ENCODE results near the gene MCC. TPM values are rescaled to one million over a fixed set of nuclear protein-coding genes. Genes with fewer than 3 reads are reported as not detected.

MCC gene
- total and polyA plus RNA-seq, 2 of the 4 experiments (the other 2 are of a cell fraction) = 5.0 to 20.6 TPM

DNA sequence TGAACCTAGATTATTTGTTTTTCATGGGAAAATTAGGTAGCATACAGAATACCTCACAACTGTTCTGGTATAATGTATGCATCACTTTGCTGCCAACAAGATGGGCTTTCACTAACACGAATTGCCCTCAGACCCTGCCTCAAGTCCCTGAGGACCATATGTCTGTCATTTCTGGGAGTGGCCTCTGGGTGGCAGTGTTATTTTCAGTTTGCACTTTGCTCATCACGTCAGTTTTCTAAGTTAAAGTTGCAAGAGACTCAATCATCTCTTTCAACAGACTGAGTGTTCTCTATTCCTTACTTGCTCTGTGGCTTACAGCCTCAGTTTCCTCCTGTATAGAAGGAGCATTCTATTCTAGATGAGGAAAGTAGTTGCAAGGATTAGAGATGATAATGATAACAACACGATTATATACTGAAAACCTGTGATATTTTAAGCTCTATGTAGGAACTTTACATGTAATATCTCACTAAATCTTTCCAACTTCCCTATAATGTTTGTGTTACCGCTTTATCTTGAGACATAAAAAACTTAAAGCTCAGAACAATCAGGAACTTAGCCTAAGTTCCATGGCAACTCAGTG is 109.2 kb downstream of the MCC start:
- no peak overlapping the region for H2AFZ ChIP-seq (replicated peaks; ENCODE audit: low read length, poor library complexity)
- H4K91ac ChIP-seq (ENCODE audit: insufficient read depth, low read depth, low read length) = no peak overlapping the region
- no peak overlapping the region for H2BK20ac ChIP-seq (ENCODE audit: low read depth, low read length)
- H3K79me1 ChIP-seq (ENCODE audit: low read depth in 1 of 2, low read length in 2 of 2) = no peaks in the 10 kb centered on the region
- H3K4ac ChIP-seq (ENCODE audit: low read depth, low read length) = no peak overlapping the region
- H2AK9ac ChIP-seq (replicated peaks; ENCODE audit: low read depth, low read length, poor library complexity) = no peak overlapping the region
- H2AK5ac ChIP-seq (ENCODE audit: low read depth, low read length) = no peak overlapping the region
- ATAC-seq (ENCODE audit: low read depth) = peak; percentile 66
- no peaks in the 10 kb centered on the region for H3K9me3 ChIP-seq (ENCODE audit: control insufficient read depth, insufficient read depth, low read length)
- peaks cover 16% of the 10 kb centered on the region for H3K4me1 ChIP-seq (ENCODE audit: control insufficient read depth, insufficient read depth, low read length)
- no peak overlapping the region for H3K56ac ChIP-seq (ENCODE audit: extremely low read depth, insufficient read depth, low read length)
- DNase-seq = peak; percentile 62
- H3K14ac ChIP-seq (replicated peaks; ENCODE audit: low read depth, low read length) = no peak overlapping the region
- TF ChIP-seq, protein P1, sequence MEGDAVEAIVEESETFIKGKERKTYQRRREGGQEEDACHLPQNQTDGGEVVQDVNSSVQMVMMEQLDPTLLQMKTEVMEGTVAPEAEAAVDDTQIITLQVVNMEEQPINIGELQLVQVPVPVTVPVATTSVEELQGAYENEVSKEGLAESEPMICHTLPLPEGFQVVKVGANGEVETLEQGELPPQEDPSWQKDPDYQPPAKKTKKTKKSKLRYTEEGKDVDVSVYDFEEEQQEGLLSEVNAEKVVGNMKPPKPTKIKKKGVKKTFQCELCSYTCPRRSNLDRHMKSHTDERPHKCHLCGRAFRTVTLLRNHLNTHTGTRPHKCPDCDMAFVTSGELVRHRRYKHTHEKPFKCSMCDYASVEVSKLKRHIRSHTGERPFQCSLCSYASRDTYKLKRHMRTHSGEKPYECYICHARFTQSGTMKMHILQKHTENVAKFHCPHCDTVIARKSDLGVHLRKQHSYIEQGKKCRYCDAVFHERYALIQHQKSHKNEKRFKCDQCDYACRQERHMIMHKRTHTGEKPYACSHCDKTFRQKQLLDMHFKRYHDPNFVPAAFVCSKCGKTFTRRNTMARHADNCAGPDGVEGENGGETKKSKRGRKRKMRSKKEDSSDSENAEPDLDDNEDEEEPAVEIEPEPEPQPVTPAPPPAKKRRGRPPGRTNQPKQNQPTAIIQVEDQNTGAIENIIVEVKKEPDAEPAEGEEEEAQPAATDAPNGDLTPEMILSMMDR (conservative IDR thresholded peaks at IDR 0.05; ENCODE audit: low read depth, low read length) = peak; percentile 64
- TF ChIP-seq MXI1 (IDR thresholded peaks at IDR 0.05; ENCODE audit: borderline replicate concordance, low read depth, low read length) = no peak
- TF ChIP-seq NFE2L2 (IDR thresholded peaks at IDR 0.05; ENCODE audit: low read depth, low read length) = no peak
- TF ChIP-seq SMC3 (IDR thresholded peaks at IDR 0.05; ENCODE audit: low read depth, low read length) = peak; percentile 65
- no peak for TF ChIP-seq RFX5 (IDR thresholded peaks at IDR 0.05; ENCODE audit: low read depth, low read length)
- TF ChIP-seq RAD21 (IDR thresholded peaks at IDR 0.05; ENCODE audit: low read length) = peak; percentile 61
- no peaks in the 10 kb centered on the region for H3K9me1 ChIP-seq (ENCODE audit: insufficient read depth, low read length)
- H3K9ac ChIP-seq (ENCODE audit: low read depth, low read length) = no peak overlapping the region
- no peak overlapping the region for H3K23ac ChIP-seq (ENCODE audit: low read depth, low read length)
- in situ Hi-C loops (cut with MboI; ENCODE audit: low sequenced_read_pairs) (loop anchor here (10.0 kb wide), 1 partner anchor 226 kb away; no protein-coding TSS in a partner anchor), dilution Hi-C loops (cut with HindIII; ENCODE audit: low sequenced_read_pairs, unreplicated experiment) (no loop called here), intact Hi-C loops (cut with micrococcal nuclease) (loop anchor here (1.0 to 5.0 kb wide), 3 partner anchors 132 to 382 kb away; no protein-coding TSS in a partner anchor)
- CTCF ChIA-PET = interaction anchor here (0.6 to 1.5 kb wide), 7 partner anchors 10 to 383 kb away, joined by 3 to 8 read pairs (median 3); no protein-coding TSS in a partner anchor
- H3K27me3 ChIP-seq (ENCODE audit: control insufficient read depth, insufficient read depth, low read length) = no peaks in the 10 kb centered on the region
- H2BK15ac ChIP-seq (ENCODE audit: low read depth, low read length) = no peak overlapping the region
- peak overlapping the region; percentile 19; the same call in 1 of the 2 replicates for H3K4me2 ChIP-seq (ENCODE audit: low read depth, low read length)
- H3K36me3 ChIP-seq (ENCODE audit: control insufficient read depth, insufficient read depth, low read length) = 0 out of 2 replicates have a peak, but pooled peaks cover 2% of the 10 kb centered on the region
- H3K27ac ChIP-seq (ENCODE audit: insufficient read depth, low read length) = peak overlapping the region; percentile 19; the same call in 1 of the 2 replicates
- H3K18ac ChIP-seq (ENCODE audit: low read depth, low read length) = no peak overlapping the region
- no peaks in the 10 kb centered on the region for H4K20me1 ChIP-seq (ENCODE audit: insufficient read depth, low read length)
- H2BK5ac ChIP-seq (ENCODE audit: low read depth, low read length, poor library complexity, severe bottlenecking) = peak overlapping the region; percentile 8
- WGBS, 2 experiments (ENCODE audit: extremely low coverage in 2 of 2, insufficient read length in 1 of 2) = no CpG with 5 or more reads among the region's 4 CpGs
- no peak overlapping the region for H2BK120ac ChIP-seq (ENCODE audit: low read depth, low read length)
- no peak overlapping the region for H4K8ac ChIP-seq (ENCODE audit: low read depth in 2 of 2, low read length in 2 of 2)
- no peak overlapping the region for H4K5ac ChIP-seq (ENCODE audit: low read depth, low read length)
- no TSS peak for BruUV-seq (replicated peaks)
- H3K4me3 ChIP-seq (ENCODE audit: insufficient read depth, low read depth, low read length) = no peak overlapping the region
- POLR2A ChIA-PET (ENCODE audit: unreplicated experiment) = no interaction called here
